Right hindlimb (tissue), 1 donor: Measurements from ENCODE around the gene KRT5.

Source experiments
- DNase-seq: peaks from one replicate; pipeline ENCODE4 v3.0.0-alpha.2; 2018

Gene KRT5

DNA sequence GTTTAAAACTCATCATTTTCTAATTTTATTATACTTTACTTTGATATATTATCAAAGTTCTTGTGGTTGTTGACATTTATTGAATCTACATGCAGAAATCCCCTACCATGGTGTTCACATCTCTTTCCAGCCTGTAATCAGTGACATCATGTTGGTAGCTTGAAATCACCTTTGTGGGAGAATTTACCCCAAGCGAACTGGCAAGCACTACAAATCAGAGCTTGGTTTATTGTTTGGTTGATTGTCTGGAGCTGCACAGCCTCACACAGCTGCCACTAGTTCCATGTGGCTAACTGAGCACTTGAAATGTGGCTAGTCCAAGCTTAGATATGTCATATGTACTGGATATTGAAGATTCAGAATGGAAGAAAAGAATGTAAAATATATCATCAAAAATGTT lies 15.4 kb upstream of the KRT5 start:
- no peak for DNase-seq

DNA sequence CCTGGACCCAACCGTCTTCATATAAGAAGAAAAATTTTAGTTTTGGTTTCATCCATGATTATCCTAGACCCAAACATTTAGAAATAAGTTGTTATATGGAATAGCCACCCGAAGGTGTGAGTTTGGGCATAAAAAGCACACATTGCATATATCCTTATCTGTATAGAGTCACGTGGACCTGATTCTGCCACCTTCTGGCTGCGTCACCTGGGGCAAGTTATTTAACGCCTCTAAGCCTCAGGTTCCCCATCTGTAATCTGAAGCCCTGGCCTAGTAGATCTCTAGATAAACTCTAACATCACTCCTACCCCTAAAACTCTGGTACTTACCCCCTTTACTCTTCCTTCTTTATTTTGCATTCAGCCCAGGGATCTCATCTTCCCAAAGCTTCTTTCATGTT lies 14.3 kb upstream of the KRT5 start:
- no peak for DNase-seq

DNA sequence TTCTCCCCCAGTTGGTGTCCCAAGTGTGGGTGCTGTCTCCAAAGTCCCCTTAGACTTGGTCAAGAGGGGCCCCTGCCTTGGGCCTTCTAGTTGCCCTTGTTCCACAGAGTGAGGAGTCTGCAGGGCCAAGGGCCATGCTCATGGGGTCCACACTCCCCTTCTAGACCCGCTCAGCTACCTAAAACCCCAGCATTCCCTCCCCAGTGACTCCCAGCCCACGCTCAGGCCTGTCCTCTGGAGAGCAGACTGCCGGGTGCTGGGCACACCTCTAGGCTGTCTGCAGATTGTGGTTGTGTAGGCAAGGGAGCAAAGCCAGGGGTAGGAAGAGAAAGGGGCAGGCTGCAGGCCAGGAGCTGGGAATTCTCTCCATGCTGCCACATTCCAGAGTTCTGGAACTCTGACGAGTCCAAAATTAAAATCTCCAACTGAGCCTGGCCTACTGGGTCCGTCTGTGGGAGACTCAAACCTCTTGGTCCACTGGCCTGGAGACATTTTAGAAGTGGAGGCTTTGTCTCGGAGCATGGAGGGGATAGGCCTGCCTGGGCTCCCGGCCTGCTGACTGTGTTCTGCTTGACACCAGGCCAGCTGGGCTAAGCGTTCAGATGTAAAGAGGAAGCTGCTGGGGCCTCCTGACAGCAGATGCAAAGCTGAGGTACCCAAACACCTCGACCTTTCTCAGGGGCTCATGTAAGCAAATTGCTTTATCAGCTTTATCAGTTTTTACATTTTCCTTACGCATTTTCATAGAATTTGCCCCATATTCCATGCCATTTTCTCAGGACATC lies 13.7 kb upstream of the KRT5 start:
- no peak for DNase-seq

- no peak for DNase-seq
These were observed 12.4 kb upstream of the KRT5 start for GRCh38 chr12:52532636-52533035.

- DNase-seq = no peak
These were observed 11.5 kb upstream of the KRT5 start for GRCh38 chr12:52531566-52532300.

- DNase-seq = no peak
These were observed 10.7 kb upstream of the KRT5 start for GRCh38 chr12:52530905-52531304.

DNA sequence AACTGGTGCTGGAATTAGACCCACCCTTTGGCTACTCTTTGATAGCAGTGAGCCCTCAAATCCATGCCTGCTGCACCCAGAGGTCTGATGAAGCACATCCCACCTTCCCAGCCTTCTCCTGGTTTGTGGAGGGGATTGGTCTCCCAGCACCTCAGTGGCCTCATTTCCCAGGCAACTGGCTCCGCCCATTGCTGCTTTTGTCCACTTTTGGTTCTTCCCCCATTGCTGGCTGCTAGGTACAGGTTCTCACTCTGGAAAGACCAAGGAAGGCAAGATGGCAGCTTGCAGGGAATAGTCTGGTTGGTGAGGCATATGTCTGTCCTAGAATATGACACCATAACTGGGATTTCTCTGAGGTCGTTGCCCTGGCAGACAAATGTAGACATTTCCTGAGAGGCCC lies 10.2 kb upstream of the KRT5 start:
- no peak for DNase-seq

GRCh38 chr12:52529846-52530245 lies 9.7 kb upstream of the KRT5 start:
- no peak for DNase-seq

DNA sequence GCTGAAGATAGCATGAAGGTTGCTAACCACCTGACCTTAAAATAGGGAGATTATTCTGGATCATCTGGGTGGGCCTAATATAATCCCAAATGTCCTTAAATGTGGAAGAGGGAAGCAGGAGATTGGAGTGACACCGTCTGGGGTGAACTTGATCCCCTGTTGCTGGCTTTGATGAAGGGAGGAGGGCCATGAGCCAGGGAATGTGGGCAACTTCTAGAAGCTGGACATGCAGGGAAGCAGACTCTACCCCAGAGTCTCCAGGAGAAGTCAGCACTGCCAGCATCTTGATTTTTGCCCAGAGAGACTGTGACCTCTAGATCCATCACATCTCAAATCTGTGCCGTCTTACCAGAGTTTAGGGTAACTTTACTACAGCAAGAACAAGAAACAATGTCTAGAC lies 9.2 kb upstream of the KRT5 start:
- DNase-seq = no peak

DNA sequence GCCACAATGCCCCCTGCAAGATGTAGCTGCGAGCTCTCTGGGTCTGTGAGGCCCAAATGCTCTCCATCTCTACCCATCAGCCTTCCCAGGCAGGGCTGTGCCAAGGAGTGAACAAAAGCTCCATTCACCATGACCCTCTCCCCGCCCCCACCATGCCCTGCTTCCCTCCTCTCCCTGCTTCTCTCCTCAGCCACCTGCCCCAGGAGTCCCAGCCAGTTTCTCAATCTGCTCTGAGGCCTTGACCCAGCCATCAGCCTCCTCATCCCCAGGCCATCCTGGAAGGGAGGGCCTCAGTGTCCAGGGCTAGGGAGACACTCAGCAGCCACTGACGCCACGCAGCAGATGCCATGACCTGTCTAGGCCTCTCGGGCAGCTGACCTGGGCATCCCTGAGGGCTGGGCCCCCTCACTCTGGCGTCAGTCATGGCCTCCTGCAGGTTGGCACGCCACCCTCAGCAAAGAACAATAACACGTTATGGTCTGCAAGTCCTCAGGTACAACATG lies 8.5 kb upstream of the KRT5 start:
- no peak for DNase-seq

DNA sequence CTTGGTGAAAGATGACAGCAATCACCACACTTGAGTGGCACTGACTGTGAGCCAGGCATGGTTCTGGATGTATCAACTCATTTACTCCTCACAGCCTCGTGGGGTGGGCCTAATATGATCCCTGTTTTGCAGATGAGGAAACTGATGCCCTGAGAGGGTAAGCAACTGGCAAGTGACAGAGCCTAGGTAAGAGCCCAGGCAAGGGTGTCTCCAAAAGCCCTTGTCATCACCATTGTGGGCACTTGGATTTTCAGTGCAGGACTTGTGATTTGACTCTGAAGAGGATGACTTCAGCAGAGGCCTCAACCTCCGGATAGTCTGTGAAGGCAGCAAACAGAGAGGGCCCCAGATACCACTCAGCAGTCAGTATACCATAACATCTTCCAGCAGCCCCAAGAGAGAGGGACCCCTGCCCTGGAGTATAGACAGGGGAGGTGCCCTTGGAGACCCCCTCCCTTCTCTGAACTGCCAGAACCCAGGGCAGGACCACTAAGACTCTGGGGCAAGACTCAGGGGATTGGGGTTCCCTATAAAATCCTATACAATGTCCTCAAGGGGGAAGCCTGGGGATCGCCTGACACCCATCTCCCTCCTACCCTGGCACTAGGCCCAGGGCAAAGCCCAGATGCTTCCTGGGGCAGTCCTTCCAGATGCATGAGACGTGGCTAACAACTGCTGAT lies 7.1 kb upstream of the KRT5 start:
- no peak for DNase-seq

- DNase-seq = no peak
These were observed 6.3 kb upstream of the KRT5 start for GRCh38 chr12:52526511-52526951.

- DNase-seq = no peak
These were observed 5.7 kb upstream of the KRT5 start for GRCh38 chr12:52525661-52526499.

DNA sequence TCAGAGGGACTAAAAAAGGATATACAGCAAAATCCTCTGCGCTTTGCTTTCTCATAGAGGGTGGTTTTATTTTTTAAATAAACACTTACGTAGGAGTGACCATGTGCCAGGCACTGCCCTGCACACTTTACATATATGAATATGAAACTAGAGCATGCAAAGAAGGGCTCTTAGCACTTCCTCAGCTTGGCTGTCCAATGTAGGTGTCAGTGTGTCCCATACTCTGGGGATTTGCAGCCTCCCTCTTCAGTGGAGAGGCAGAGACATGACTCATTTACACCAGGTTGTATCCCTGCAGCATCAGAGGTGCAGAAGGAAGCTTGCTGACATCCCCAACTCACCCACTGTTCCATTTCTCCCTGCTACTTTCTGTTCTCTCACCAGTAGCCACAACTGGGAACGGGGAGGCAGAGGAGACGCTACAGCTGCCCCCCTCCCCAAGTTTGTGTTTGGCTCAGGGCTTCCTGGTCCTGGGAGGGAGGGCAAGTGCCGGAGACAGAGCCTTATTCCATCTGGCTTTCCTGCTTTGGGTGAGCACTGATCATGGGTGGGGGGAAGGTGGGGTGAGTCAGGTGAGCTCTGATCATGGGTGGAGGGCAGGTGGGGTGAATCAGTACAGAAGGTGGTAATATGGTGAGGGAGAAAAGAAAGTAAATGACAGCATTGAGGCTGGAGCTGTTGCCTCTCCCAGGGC lies 4.9 kb upstream of the KRT5 start:
- no peak for DNase-seq

GRCh38 chr12:52524241-52524897 lies 4.2 kb upstream of the KRT5 start:
- peak; percentile 52 for DNase-seq

- DNase-seq = no peak
These were observed 3.6 kb upstream of the KRT5 start for GRCh38 chr12:52523824-52524223.

DNA sequence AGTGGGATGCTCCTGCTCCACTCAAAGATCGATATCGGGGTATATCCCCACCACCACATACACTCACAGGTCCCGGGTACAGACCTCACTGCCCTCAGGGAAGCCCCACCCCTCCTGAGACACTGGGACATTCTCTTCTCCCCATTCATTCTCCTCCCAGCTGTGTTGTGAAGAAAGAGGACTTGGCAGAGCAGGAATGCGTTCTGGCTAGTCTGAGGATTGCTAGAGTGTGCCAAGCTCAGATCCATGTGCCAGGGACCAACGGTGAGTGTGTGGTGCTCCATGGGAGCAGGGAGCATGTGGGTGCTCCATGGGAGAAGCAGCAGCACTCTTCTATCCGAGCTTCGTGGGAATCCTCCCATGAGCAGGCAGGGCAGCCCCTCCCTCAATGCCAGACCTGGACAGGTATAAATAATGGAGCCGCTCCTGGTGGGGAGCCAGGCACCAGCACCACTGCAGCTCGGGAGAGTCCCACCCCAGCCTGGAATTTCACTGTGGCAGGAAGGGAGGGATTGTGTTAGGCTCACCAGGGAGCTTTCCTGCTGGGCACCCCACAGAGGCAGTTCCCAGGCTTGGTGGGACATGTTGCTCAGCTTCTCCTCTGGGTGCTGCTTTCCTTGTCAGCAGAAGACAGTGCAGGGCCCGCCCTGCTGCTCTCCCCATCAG lies 2.3 kb upstream of the KRT5 start:
- DNase-seq = no peak

GRCh38 chr12:52521568-52522266 lies 1.5 kb upstream of the KRT5 start:
- DNase-seq = peak; percentile 44

GRCh38 chr12:52521175-52521567 lies 977 bp upstream of the KRT5 start:
- DNase-seq = no peak

- no peak for DNase-seq
These were observed 849 bp downstream of the KRT5 start for GRCh38 chr12:52519387-52519703.
